ENCODE results near the gene PRKG1.

DNA sequence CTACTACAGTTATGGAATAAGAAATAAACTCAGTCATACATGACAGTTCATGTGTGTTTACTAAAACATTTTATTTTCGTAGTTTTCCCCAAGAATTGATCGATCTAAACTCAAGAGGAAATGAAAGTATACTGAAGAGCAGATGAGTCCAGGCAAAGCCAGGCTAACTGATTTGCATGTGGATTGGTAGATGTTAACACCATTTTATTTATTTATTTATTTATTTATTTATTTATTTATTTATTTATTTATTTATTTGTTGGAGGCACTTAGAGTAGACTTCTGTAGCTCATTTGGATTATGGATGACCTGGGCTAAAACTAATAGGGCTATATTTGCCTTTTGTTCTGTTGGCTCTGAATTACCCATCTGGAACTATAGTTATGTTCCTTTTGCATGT is 1171.3 kb downstream of the PRKG1 start:
- TF ChIP-seq, protein P1, sequence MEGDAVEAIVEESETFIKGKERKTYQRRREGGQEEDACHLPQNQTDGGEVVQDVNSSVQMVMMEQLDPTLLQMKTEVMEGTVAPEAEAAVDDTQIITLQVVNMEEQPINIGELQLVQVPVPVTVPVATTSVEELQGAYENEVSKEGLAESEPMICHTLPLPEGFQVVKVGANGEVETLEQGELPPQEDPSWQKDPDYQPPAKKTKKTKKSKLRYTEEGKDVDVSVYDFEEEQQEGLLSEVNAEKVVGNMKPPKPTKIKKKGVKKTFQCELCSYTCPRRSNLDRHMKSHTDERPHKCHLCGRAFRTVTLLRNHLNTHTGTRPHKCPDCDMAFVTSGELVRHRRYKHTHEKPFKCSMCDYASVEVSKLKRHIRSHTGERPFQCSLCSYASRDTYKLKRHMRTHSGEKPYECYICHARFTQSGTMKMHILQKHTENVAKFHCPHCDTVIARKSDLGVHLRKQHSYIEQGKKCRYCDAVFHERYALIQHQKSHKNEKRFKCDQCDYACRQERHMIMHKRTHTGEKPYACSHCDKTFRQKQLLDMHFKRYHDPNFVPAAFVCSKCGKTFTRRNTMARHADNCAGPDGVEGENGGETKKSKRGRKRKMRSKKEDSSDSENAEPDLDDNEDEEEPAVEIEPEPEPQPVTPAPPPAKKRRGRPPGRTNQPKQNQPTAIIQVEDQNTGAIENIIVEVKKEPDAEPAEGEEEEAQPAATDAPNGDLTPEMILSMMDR (conservative IDR thresholded peaks at IDR 0.05 in 1 of 2, IDR thresholded peaks at IDR 0.05 in 1 of 2; ENCODE audit: extremely low read depth in 1 of 2, insufficient read depth in 1 of 2, low read depth in 1 of 2, low read length in 2 of 2), result no peak
- no peak for TF ChIP-seq EZH2 (IDR thresholded peaks at IDR 0.05; ENCODE audit: borderline replicate concordance, low read length)
